Measurements from ENCODE around the gene TFB1M.

TFB1M gene

GRCh38 chr6:155297669-155298068 is 16.6 kb downstream of the TFB1M start:
- DNase-seq (ENCODE audit: low read depth) = no peak
- H3K4me3 ChIP-seq (replicated peaks; ENCODE audit: low read depth, low read length) = no peak overlapping the region
- TF ChIP-seq, protein P1, sequence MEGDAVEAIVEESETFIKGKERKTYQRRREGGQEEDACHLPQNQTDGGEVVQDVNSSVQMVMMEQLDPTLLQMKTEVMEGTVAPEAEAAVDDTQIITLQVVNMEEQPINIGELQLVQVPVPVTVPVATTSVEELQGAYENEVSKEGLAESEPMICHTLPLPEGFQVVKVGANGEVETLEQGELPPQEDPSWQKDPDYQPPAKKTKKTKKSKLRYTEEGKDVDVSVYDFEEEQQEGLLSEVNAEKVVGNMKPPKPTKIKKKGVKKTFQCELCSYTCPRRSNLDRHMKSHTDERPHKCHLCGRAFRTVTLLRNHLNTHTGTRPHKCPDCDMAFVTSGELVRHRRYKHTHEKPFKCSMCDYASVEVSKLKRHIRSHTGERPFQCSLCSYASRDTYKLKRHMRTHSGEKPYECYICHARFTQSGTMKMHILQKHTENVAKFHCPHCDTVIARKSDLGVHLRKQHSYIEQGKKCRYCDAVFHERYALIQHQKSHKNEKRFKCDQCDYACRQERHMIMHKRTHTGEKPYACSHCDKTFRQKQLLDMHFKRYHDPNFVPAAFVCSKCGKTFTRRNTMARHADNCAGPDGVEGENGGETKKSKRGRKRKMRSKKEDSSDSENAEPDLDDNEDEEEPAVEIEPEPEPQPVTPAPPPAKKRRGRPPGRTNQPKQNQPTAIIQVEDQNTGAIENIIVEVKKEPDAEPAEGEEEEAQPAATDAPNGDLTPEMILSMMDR (IDR thresholded peaks at IDR 0.05; ENCODE audit: low read length, missing control alignments) = no peak

DNA sequence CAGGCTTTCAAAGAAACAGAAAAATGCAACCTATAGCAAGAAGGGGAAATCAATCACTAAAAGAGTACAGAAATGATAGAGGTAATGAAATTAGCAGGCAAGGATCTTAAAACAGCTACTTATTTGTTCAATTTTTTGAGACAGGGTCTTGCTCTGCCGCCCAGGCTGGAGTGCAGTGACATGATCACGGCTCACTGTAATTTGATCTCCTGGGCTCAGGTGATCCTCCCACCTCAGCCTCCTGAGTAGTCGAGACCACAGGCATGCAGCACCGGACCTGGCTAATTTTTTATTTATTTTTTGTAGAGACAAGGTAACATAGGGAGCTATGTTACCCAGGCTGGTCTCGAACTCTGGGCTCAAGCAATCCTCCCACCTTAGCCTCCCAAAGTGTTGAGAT is 21.6 kb downstream of the TFB1M start:
- H3K4me3 ChIP-seq (replicated peaks; ENCODE audit: low read depth, low read length) = no peak overlapping the region
- TF ChIP-seq, protein P1 (IDR thresholded peaks at IDR 0.05; ENCODE audit: low read length, missing control alignments) = no peak
- DNase-seq (ENCODE audit: low read depth) = no peak

GRCh38 chr6:155291291-155291690 is 23.0 kb downstream of the TFB1M start:
- H3K4me3 ChIP-seq (replicated peaks; ENCODE audit: low read depth, low read length) = no peak overlapping the region
- TF ChIP-seq, protein P1 (IDR thresholded peaks at IDR 0.05; ENCODE audit: low read length, missing control alignments) = no peak
- DNase-seq (ENCODE audit: low read depth) = no peak

- TF ChIP-seq, protein P1 (IDR thresholded peaks at IDR 0.05; ENCODE audit: low read length, missing control alignments) = no peak
- peak; percentile 54 for DNase-seq (ENCODE audit: low read depth)
- H3K4me3 ChIP-seq (replicated peaks; ENCODE audit: low read depth, low read length) = no peak overlapping the region
Measured at GRCh38 chr6:155290491-155290890, 23.8 kb downstream of the TFB1M start.

GRCh38 chr6:155287762-155288161 is 26.5 kb downstream of the TFB1M start:
- H3K4me3 ChIP-seq (replicated peaks; ENCODE audit: low read depth, low read length) = no peak overlapping the region
- DNase-seq (ENCODE audit: low read depth) = no peak
- TF ChIP-seq, protein P1 (IDR thresholded peaks at IDR 0.05; ENCODE audit: low read length, missing control alignments) = no peak

DNA sequence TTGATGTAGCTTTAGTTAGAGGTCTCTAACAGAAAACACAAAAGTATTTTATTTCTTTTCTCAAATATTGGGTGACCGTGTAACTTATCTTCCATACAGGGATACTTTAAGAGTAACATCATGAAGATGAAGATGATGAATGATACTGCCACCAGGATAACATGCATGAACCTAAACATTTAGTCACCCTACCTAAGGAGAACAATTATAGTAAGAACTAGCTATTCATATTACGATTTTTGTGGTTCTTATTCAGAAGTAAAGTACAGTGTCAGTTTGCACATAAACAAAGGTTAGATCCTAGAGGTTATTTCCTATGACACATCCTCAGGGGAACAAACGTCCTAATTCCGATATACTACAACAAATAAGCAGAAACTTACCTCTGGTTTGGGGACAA is 29.5 kb downstream of the TFB1M start:
- H3K4me3 ChIP-seq (replicated peaks; ENCODE audit: low read depth, low read length) = no peak overlapping the region
- TF ChIP-seq, protein P1 (IDR thresholded peaks at IDR 0.05; ENCODE audit: low read length, missing control alignments) = no peak
- no peak for DNase-seq (ENCODE audit: low read depth)

GRCh38 chr6:155278319-155279049 is 35.8 kb downstream of the TFB1M start:
- H3K4me3 ChIP-seq (replicated peaks; ENCODE audit: low read depth, low read length) = no peak overlapping the region
- TF ChIP-seq, protein P1 (IDR thresholded peaks at IDR 0.05; ENCODE audit: low read length, missing control alignments) = no peak
- no peak for DNase-seq (ENCODE audit: low read depth)

Data from fibroblast of pulmonary artery (primary cell).